GM23338 (cell line): ENCODE data around the gene ERMARD.

Experiments used
- CTCF ChIP-seq, 2 experiments: fragments of 200-600 bp in 1 of 2; sonication (generic) in 1 of 2; conservative IDR thresholded peaks; 2 replicates each; pipeline versions ENCODE4 v1.5.1 to v1.6.1; 2016 to 2017; ENCODE audit warnings: antibody characterized with exemption in 2 of 2, low read depth in 2 of 2, mild to moderate bottlenecking in 2 of 2, moderate library complexity in 1 of 2
- TF ChIP-seq, protein P1 (sequence below): IDR thresholded peaks from one replicate; pipeline ENCODE4 v1.6.1; 2018; ENCODE audit warnings: antibody characterized with exemption; ENCODE audit not compliant: unreplicated experiment

DNA sequence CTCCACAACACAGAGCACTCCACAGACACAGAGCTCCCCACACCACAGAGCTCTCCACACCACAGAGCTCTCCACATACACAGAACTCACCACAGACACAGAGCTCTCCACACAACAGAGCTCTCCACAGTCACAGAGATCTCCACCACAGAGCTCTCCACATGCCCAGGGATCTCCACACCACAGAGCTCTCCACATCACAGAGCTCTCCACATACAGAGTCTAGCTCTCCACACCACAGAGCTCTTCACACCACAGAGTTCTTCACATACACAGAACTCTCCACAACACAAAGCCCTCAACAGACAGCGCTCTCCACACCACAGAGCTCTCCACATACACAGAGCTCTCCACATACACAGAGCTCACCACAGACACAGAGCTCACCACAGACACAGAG, 55.3 kb downstream of the ERMARD start:
- TF ChIP-seq CTCF (conservative IDR thresholded peaks at IDR 0.05; ENCODE audit: low read depth in 2 of 2): no peak
- TF ChIP-seq, protein P1, sequence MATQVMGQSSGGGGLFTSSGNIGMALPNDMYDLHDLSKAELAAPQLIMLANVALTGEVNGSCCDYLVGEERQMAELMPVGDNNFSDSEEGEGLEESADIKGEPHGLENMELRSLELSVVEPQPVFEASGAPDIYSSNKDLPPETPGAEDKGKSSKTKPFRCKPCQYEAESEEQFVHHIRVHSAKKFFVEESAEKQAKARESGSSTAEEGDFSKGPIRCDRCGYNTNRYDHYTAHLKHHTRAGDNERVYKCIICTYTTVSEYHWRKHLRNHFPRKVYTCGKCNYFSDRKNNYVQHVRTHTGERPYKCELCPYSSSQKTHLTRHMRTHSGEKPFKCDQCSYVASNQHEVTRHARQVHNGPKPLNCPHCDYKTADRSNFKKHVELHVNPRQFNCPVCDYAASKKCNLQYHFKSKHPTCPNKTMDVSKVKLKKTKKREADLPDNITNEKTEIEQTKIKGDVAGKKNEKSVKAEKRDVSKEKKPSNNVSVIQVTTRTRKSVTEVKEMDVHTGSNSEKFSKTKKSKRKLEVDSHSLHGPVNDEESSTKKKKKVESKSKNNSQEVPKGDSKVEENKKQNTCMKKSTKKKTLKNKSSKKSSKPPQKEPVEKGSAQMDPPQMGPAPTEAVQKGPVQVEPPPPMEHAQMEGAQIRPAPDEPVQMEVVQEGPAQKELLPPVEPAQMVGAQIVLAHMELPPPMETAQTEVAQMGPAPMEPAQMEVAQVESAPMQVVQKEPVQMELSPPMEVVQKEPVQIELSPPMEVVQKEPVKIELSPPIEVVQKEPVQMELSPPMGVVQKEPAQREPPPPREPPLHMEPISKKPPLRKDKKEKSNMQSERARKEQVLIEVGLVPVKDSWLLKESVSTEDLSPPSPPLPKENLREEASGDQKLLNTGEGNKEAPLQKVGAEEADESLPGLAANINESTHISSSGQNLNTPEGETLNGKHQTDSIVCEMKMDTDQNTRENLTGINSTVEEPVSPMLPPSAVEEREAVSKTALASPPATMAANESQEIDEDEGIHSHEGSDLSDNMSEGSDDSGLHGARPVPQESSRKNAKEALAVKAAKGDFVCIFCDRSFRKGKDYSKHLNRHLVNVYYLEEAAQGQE: no peak
